ENCODE results near the gene VPS11.
A peak's percentile ranks its signal among the peaks of the same experiment; 100 is the strongest.

The VPS11 gene

GRCh38 chr11:119029340-119030028 lies 38.1 kb upstream of the VPS11 start:
- no peaks in the 10 kb centered on the region for H3K9me2 ChIP-seq (replicated peaks; ENCODE audit: insufficient read depth, low read length)
- H3K27ac ChIP-seq (ENCODE audit: low read length) = peak overlapping the region; percentile 76
- H4K20me1 ChIP-seq (ENCODE audit: insufficient read depth, low read length) = no peaks in the 10 kb centered on the region
- peaks cover 62% of the 10 kb centered on the region for H3K79me2 ChIP-seq (ENCODE audit: low read length)
- H3K9me3 ChIP-seq (replicated peaks; ENCODE audit: insufficient read depth, low read length) = no peaks in the 10 kb centered on the region
- H3K27me3 ChIP-seq (replicated peaks; ENCODE audit: insufficient read depth, low read length) = no peaks in the 10 kb centered on the region
- peak; percentile 74 for DNase-seq
- H3K4me3 ChIP-seq (ENCODE audit: low read length) = peak overlapping the region; percentile 88
- H2AFZ ChIP-seq (ENCODE audit: low read length) = peak overlapping the region; percentile 45
- peak overlapping the region; percentile 100 for H3K4me2 ChIP-seq (ENCODE audit: low read depth, low read length)
- no peak for TF ChIP-seq EZH2 (optimal IDR thresholded peaks at IDR 0.05; ENCODE audit: low read depth, low read length)
- no peak for TF ChIP-seq CTCF (IDR thresholded peaks at IDR 0.05; ENCODE audit: low read length)
- no peak for TF ChIP-seq EZH2phosphoT487 (IDR thresholded peaks at IDR 0.05; ENCODE audit: low read length)
- peaks cover 26% of the 10 kb centered on the region for H3K4me1 ChIP-seq (ENCODE audit: low read length)
- H3K36me3 ChIP-seq (replicated peaks; ENCODE audit: insufficient read depth, low read length) = no peaks in the 10 kb centered on the region
- H3F3A ChIP-seq (ENCODE audit: insufficient read depth, low read length) = peaks cover 16% of the 10 kb centered on the region
- peak overlapping the region; percentile 91 for H3K9ac ChIP-seq (ENCODE audit: low read length)

DNA sequence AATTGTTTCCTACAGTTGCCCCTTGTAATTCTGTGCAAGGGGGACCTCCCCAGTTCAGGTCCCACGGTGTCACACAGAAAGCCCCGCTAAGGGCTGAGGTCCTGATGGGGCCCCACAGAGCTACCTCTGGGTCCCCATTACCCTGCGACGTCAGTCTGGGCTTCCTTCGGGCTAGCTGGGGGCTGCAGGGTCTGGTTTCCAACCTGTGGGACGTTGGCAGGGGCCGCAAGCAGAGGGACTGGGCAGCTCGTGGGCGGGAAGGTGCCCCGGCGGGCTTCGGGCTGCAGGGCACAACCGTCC lies 37.6 kb upstream of the VPS11 start:
- Histone ChIP-seq H3K4me2 (ENCODE audit: low read depth, low read length) (peak overlapping the region; percentile 100), H3K79me2 (ENCODE audit: low read length) (peaks cover 57% of the 10 kb centered on the region), H4K20me1 (ENCODE audit: insufficient read depth, low read length) (no peaks in the 10 kb centered on the region), H3K9me3 (replicated peaks; ENCODE audit: insufficient read depth, low read length) (no peaks in the 10 kb centered on the region), H3K4me1 (ENCODE audit: low read length) (peaks cover 21% of the 10 kb centered on the region), H3K9me2 (replicated peaks; ENCODE audit: insufficient read depth, low read length) (no peaks in the 10 kb centered on the region), H3K9ac (ENCODE audit: low read length) (peak overlapping the region; percentile 91), H3K4me3 (ENCODE audit: low read length) (peak overlapping the region; percentile 88), H3K27me3 (replicated peaks; ENCODE audit: insufficient read depth, low read length) (no peaks in the 10 kb centered on the region), H2AFZ (ENCODE audit: low read length) (peak overlapping the region; percentile 45), H3K36me3 (replicated peaks; ENCODE audit: insufficient read depth, low read length) (no peaks in the 10 kb centered on the region), H3K27ac (ENCODE audit: low read length) (peak overlapping the region; percentile 76), H3F3A (ENCODE audit: insufficient read depth, low read length) (peaks cover 15% of the 10 kb centered on the region)
- TF ChIP-seq EZH2 (optimal IDR thresholded peaks at IDR 0.05; ENCODE audit: low read depth, low read length) (no peak), CTCF (IDR thresholded peaks at IDR 0.05; ENCODE audit: low read length) (no peak), EZH2phosphoT487 (IDR thresholded peaks at IDR 0.05; ENCODE audit: low read length) (no peak)
- no peak for DNase-seq

- H3K9ac ChIP-seq (ENCODE audit: low read length) = peak within 1 kb of the TSS; percentile 91
- H3K9me3 ChIP-seq (replicated peaks; ENCODE audit: insufficient read depth, low read length) = no peaks in the 10 kb centered on the region
- peak; percentile 99 for DNase-seq
- no peaks in the 10 kb centered on the region for H3K36me3 ChIP-seq (replicated peaks; ENCODE audit: insufficient read depth, low read length)
- H3K27ac ChIP-seq (ENCODE audit: low read length) = peak within 1 kb of the TSS; percentile 76
- peaks cover 15% of the 10 kb centered on the region for H3F3A ChIP-seq (ENCODE audit: insufficient read depth, low read length)
- H3K4me3 ChIP-seq (ENCODE audit: low read length) = peak within 1 kb of the TSS; percentile 88
- H3K27me3 ChIP-seq (replicated peaks; ENCODE audit: insufficient read depth, low read length) = no peaks in the 10 kb centered on the region
- no peaks in the 10 kb centered on the region for H3K9me2 ChIP-seq (replicated peaks; ENCODE audit: insufficient read depth, low read length)
- H4K20me1 ChIP-seq (ENCODE audit: insufficient read depth, low read length) = no peaks in the 10 kb centered on the region
- TF ChIP-seq EZH2phosphoT487 (IDR thresholded peaks at IDR 0.05; ENCODE audit: low read length) = no peak
- TF ChIP-seq CTCF (IDR thresholded peaks at IDR 0.05; ENCODE audit: low read length) = peak; percentile 84; the same call in 1 of the 2 replicates
- H2AFZ ChIP-seq (ENCODE audit: low read length) = peak within 1 kb of the TSS; percentile 45
- peaks cover 20% of the 10 kb centered on the region for H3K4me1 ChIP-seq (ENCODE audit: low read length)
- H3K4me2 ChIP-seq (ENCODE audit: low read depth, low read length) = peak within 1 kb of the TSS; percentile 100
- H3K79me2 ChIP-seq (ENCODE audit: low read length) = peaks cover 52% of the 10 kb centered on the region
Measured at GRCh38 chr11:119030329-119031047, 37.1 kb upstream of the VPS11 start, which contains the start of gene SLC37A4. SLC37A4 (minus strand) TSS chr11:119030877.

All from MM.1S (cell line).